ENCODE data around the gene FAM3B.

DNA sequence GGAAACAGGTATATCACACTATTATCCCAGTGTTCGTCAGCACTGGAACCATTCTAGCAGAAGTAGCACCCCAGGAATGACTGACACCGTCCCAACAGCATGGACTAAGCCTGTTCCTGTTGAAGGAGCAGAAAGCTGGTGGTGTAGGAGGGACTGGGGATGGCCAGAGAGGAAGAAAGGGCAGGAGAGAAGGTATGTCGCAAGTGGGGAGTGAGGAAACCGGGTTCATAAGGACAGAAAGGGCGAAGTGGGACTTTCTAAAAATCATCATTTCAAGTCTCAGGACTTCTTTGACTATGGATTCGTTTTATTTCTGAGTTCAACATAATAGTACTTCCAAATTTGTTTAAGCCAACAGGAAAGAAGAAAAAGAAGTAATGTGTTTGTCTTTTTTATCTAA lies 89.7 kb downstream of the FAM3B start:
- TF ChIP-seq, protein P1, sequence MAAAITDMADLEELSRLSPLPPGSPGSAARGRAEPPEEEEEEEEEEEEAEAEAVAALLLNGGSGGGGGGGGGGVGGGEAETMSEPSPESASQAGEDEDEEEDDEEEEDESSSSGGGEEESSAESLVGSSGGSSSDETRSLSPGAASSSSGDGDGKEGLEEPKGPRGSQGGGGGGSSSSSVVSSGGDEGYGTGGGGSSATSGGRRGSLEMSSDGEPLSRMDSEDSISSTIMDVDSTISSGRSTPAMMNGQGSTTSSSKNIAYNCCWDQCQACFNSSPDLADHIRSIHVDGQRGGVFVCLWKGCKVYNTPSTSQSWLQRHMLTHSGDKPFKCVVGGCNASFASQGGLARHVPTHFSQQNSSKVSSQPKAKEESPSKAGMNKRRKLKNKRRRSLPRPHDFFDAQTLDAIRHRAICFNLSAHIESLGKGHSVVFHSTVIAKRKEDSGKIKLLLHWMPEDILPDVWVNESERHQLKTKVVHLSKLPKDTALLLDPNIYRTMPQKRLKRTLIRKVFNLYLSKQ (tag by site-specific recombination; IDR thresholded peaks at IDR 0.05; ENCODE audit: borderline replicate concordance): no peak
- no peak for TF ChIP-seq PRDM10 (tag by site-specific recombination; IDR thresholded peaks at IDR 0.05)
- TF ChIP-seq CTCF (tag by site-specific recombination; IDR thresholded peaks at IDR 0.05): no peak

Data from HEK293 (cell line).